GM19468 (cell line): Measurements from ENCODE around the gene FSHR.

Experiments used
- ATAC-seq: cut with Tn5 transposase; IDR thresholded peaks from one replicate; pipeline ENCODE4 v1.9.1; 2021; ENCODE audit warnings: mild to moderate bottlenecking, moderate library complexity, moderate number of reproducible peaks; ENCODE audit not compliant: unreplicated experiment; ENCODE audit errors: extremely low read depth

The FSHR gene

DNA sequence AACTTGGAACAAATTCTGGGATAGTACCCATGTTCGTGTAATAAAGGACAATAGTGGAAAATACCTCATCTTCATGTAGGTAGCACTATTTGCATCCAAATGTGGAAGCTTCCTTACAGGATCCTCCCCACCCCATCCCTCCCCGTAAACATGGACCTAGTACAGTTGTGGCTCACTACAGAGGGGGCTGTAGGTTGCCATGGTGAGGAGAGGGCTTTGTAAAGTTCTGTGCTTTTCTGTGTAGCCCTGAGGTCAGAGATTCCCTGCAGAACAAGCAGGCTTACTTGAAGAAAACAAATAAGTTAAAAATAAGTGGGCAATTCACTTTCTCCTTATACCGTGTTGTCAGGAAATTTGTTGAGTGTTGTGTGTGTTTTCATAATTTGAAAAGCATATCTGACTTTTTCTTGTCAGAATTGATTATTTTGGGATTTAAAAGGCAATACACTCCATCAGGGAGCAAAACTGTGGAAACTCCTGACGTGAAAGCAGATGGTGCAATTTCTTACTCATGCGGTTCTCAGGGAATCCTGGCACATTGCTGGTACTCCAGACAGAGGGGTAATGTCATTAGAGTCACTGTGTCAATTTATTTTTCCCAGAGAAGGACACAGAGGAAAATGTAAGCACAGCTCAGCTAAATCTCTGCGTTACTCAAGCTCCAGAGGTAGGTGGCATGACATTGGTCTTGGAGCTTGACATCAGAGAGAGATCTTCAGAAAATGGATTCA, 224.6 kb downstream of the FSHR start:
- ATAC-seq: no peak

DNA sequence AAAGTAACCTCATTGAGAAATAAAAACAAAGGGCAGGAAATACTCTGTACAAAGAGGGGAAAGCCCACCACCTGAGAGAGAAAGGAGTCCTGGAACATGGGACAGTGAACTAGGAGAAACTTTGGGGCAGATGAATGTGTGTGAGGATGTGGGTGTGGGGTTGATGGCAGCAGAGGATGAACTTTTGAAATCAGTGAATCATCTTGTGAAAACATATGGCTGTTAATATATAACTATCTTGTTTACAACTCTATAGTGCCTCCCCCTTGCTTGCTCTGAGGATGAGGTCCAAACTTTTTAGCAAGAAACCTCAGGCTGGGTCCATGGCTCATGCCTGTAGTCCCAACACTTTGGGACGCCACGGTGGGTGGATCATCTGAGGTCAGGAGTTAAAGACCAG, 227.0 kb downstream of the FSHR start:
- no peak for ATAC-seq

DNA sequence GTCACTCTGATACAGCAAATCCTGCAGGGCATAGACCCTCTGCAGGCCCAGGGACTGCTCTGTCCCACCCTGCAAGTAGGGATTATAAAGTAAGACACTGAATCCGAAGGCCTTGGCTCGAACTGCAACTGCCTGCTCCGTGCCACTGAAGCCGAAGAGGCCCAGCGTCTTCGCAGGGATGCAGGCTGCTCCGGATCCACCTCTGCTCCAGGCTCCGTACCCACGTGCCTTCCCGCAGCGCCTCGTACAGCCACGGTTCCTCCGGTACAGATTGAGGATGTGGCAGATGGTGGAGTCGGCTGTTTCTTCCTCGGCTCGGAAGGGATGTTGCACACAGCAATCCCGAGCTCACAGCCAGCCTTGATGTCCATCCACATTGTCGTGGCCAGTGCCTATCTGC, 238.4 kb downstream of the FSHR start:
- no peak for ATAC-seq

DNA sequence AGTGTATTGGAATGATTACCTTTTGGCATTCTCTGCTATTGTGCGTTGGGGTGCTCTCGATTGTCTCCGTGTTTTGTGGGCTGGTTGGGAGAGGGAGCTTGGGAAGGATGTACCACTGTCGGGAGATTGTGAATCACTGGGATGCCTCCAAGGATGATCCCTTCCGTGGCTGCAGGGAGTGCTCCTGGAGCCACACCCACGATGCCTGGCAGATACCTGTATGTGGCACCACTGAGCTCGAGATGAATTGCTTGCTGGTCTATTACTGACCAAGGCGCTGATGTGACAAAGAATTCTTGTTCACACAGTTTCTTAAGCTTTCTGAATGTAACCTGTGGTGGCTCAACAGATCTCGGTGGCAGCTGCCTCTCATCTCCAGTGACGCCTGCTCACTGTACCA, 239.1 kb downstream of the FSHR start:
- ATAC-seq: no peak

DNA sequence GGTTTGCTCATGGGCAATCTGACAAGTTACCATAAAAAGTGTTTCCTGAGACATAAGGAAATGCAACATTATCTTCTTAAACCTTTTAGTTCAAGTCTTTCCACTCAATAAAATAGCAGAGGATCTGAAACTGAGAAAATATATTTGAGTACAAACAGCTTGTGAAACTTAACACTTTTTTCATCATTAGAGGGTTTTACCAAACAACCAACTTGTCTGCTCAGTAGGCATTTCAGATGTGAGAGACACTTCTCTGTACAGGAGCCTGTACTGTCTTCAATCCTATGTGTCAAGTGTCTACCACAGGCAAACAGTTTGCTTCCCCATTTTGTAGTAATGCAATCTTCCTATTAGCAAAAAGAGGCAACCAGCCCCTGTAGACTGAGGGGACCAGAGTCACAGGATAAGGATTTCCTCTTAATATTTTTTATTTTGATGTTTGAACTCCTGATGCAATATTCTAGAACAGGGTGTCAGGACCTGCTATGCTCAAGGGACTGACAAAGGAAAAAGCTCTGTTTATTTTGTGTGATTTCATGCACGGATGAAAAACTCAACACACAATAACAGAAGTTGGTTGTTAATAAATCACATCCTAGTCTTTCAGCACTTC, 239.7 kb downstream of the FSHR start:
- ATAC-seq: peak; percentile 61
